A673 (cell line): ENCODE data around the gene NPIPA5. TPM values are rescaled to one million over a fixed set of nuclear protein-coding genes. Genes with fewer than 3 reads are reported as not detected.
"Not testable (repeated sequence)": the region's sequence is repeated elsewhere in the genome, so short reads cannot be mapped to it uniquely, and the experiment has no call there.

ENCODE experiments used
- BruUV-seq: library from RNA; stranded (reverse); fragments of 400-500 nt; replicated peaks from 2 replicates; lab custom pipeline; 2021; lab: Mats Ljungman, UMichigan
- CTCF ChIA-PET: fragments of 300-600 bp; sonication (Branson Sonifier 250); formaldehyde crosslinking; loops from one replicate; lab custom pipeline; 2022; ENCODE audit warnings: antibody characterized with exemption; lab: Charles Lee
- POLR2A ChIA-PET: fragments of 300-600 bp; sonication (Branson Sonifier 250); formaldehyde crosslinking; loops from one replicate; lab custom pipeline; 2022; ENCODE audit warnings: antibody characterized with exemption; ENCODE audit not compliant: low non-redundant PET; lab: Charles Lee
- DNase-seq: peaks from one replicate; pipeline ENCODE4 v3.0.0-alpha.2; 2015; ENCODE audit warnings: low spot score
- H3K27ac ChIP-seq: fragments of 200-600 bp; sonication (generic); 2 replicates; pipeline ENCODE4 v1.5.1; 2016; ENCODE audit warnings: mixed run types, low read depth, mild to moderate bottlenecking, mixed read lengths, antibody characterized with exemption, low read length; ENCODE audit not compliant: poor library complexity, severe bottlenecking
- H3K27me3 ChIP-seq: fragments of 200-600 bp; sonication (generic); replicated peaks from 2 replicates; pipeline ENCODE4 v1.6.1; 2017; ENCODE audit warnings: mixed run types, low read depth, mild to moderate bottlenecking, mixed read lengths, antibody characterized with exemption, low read length; ENCODE audit not compliant: insufficient read depth, poor library complexity
- H3K36me3 ChIP-seq: fragments of 200-600 bp; sonication (generic); 2 replicates; pipeline ENCODE4 v1.6.1; 2016; ENCODE audit warnings: mixed run types, mild to moderate bottlenecking, mixed read lengths, antibody characterized with exemption, low read length; ENCODE audit not compliant: insufficient read depth, poor library complexity, severe bottlenecking
- H3K4me1 ChIP-seq: fragments of 200-600 bp; sonication (generic); 2 replicates; pipeline ENCODE4 v1.6.1; 2017; ENCODE audit warnings: mixed run types, mild to moderate bottlenecking, mixed read lengths, antibody characterized with exemption, low read length; ENCODE audit not compliant: insufficient read depth, poor library complexity, severe bottlenecking
- H3K4me3 ChIP-seq: fragments of 200-600 bp; sonication (generic); 2 replicates; pipeline ENCODE4 v1.5.1; 2016; ENCODE audit warnings: low read depth, mixed run types, mild to moderate bottlenecking, mixed read lengths, low read length; ENCODE audit not compliant: poor library complexity, severe bottlenecking
- H3K9me3 ChIP-seq: fragments of 200-600 bp; sonication (generic); 2 replicates; pipeline ENCODE4 v1.6.1; 2016; ENCODE audit warnings: mixed run types, low read depth, mild to moderate bottlenecking, mixed read lengths, antibody characterized with exemption, low read length; ENCODE audit not compliant: poor library complexity, severe bottlenecking
- CTCF ChIP-seq: fragments of 300-800, 200-600 bp; sonication (generic); conservative IDR thresholded peaks from 2 replicates; pipeline ENCODE4 v1.5.1; 2017; ENCODE audit warnings: low read depth, mild to moderate bottlenecking, antibody characterized with exemption, low read length, moderate library complexity, mixed read lengths
- EZH2 ChIP-seq: fragments of 200-600 bp; sonication (generic); IDR thresholded peaks from 2 replicates; pipeline ENCODE4 v1.6.1; 2017; ENCODE audit warnings: borderline replicate concordance, low read depth, mild to moderate bottlenecking, mixed read lengths, antibody characterized with exemption, low read length; ENCODE audit not compliant: poor library complexity, severe bottlenecking
- intact Hi-C: fragments of 100-400 bp; cut with micrococcal nuclease; formaldehyde crosslinking; loops from one replicate; pipeline ENCODE4 v1.10.0; 2022; ENCODE audit not compliant: unreplicated experiment
- total RNA-seq: library from RNA; stranded (reverse); gene quantifications from 2 replicates; pipeline ENCODE4 v1.2.3, GENCODE V29; 2021

Gene NPIPA5
- total RNA-seq, 1 experiment from 2014 or later, result 3.8 TPM

GRCh38 chr16:15415511-15415985 lies 37.5 kb upstream of the NPIPA5 start:
- H3K9me3 ChIP-seq, result no peaks in the 10 kb centered on the region
- H3K4me3 ChIP-seq, result no peak overlapping the region
- intact Hi-C loops, result no loop called here
- BruUV-seq, result no TSS peak
- no peak overlapping the region for H3K27ac ChIP-seq
- no peaks in the 10 kb centered on the region for H3K4me1 ChIP-seq
- no peak for DNase-seq
- H3K36me3 ChIP-seq, result no peaks in the 10 kb centered on the region
- H3K27me3 ChIP-seq, result no peaks in the 10 kb centered on the region
- CTCF ChIA-PET, result no interaction called here
- TF ChIP-seq EZH2 (no peak), CTCF (no peak)
- POLR2A ChIA-PET, result no interaction called here

GRCh38 chr16:15409476-15409875 lies 31.4 kb upstream of the NPIPA5 start:
- BruUV-seq, DNase-seq, H3K4me3 ChIP-seq, H3K27ac ChIP-seq, POLR2A ChIA-PET, H3K9me3 ChIP-seq, H3K36me3 ChIP-seq, CTCF ChIA-PET, intact Hi-C loops, H3K27me3 ChIP-seq, H3K4me1 ChIP-seq: not testable (repeated sequence)

GRCh38 chr16:15407756-15408155 lies 29.7 kb upstream of the NPIPA5 start:
- H3K4me3 ChIP-seq, BruUV-seq, H3K27me3 ChIP-seq, POLR2A ChIA-PET, H3K27ac ChIP-seq, CTCF ChIA-PET, intact Hi-C loops, H3K4me1 ChIP-seq, H3K9me3 ChIP-seq, H3K36me3 ChIP-seq, DNase-seq: not testable (repeated sequence)

GRCh38 chr16:15404792-15405191 lies 26.7 kb upstream of the NPIPA5 start:
- no peak for DNase-seq
- H3K36me3 ChIP-seq, result no peaks in the 10 kb centered on the region
- POLR2A ChIA-PET, result no interaction called here
- H3K27ac ChIP-seq, result no peak overlapping the region
- no peak overlapping the region for H3K4me3 ChIP-seq
- intact Hi-C loops, result no loop called here
- CTCF ChIA-PET, result no interaction called here
- no peaks in the 10 kb centered on the region for H3K4me1 ChIP-seq
- TF ChIP-seq EZH2 (no peak), CTCF (no peak)
- H3K9me3 ChIP-seq, result no peaks in the 10 kb centered on the region
- BruUV-seq, result no TSS peak
- no peaks in the 10 kb centered on the region for H3K27me3 ChIP-seq

- H3K4me1 ChIP-seq, DNase-seq, intact Hi-C loops, H3K27ac ChIP-seq, H3K4me3 ChIP-seq, POLR2A ChIA-PET, H3K9me3 ChIP-seq, BruUV-seq, CTCF ChIA-PET, H3K27me3 ChIP-seq, H3K36me3 ChIP-seq: not testable (repeated sequence)
These were observed 26.0 kb upstream of the NPIPA5 start for GRCh38 chr16:15404091-15404490.
